NB4 (cell line): ENCODE data around the gene GRHL1.

Experiments
- DNase-seq: peaks from one replicate; pipeline ENCODE4 v3.0.0; 2010; ENCODE audit warnings: low read depth
- H3K4me3 ChIP-seq: one replicate; pipeline ENCODE4 v1.5.1; 2011; ENCODE audit warnings: mild to moderate bottlenecking, low read depth, low read length, moderate library complexity
- MYC ChIP-seq: IDR thresholded peaks from 2 replicates; pipeline ENCODE4 v1.6.1; 2011; ENCODE audit warnings: low read depth, low read length
- POLR2A ChIP-seq: IDR thresholded peaks from 2 replicates; pipeline ENCODE4 v1.6.1; 2011; ENCODE audit warnings: mild to moderate bottlenecking; ENCODE audit not compliant: insufficient read length; ENCODE audit errors: extremely low read depth
- TF ChIP-seq, protein P1 (sequence below): IDR thresholded peaks from 2 replicates; pipeline ENCODE4 v1.6.1; 2011; ENCODE audit warnings: low read depth, low read length
- TF ChIP-seq, protein P2 (sequence below): IDR thresholded peaks from one replicate; pipeline ENCODE4 v1.5.1; 2012; ENCODE audit warnings: low read depth, low read length

GRHL1 gene

DNA sequence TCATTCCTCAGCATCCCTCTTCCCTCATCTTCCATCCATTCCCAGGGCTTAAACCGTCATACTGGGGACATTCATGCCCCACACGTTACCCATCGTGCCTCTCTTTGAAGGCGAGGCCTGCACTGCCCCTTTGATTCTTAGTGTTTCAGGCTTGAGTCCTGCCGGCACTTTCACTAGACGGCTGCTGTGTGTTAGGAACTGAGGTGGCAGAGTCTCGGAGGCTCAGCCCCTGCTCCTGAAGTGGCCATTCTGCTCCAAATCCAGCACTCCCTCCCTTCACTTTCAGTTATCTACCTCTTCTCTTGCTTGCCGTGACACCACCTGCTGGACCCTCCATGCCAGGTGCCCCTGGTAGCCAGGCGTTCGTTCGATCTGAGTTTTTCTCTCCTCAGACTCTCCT is 43.0 kb downstream of the GRHL1 start:
- H3K4me3 ChIP-seq = no peak overlapping the region
- no peak for DNase-seq
- TF ChIP-seq, protein P1, sequence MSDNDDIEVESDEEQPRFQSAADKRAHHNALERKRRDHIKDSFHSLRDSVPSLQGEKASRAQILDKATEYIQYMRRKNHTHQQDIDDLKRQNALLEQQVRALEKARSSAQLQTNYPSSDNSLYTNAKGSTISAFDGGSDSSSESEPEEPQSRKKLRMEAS = no peak
- TF ChIP-seq, protein P2, sequence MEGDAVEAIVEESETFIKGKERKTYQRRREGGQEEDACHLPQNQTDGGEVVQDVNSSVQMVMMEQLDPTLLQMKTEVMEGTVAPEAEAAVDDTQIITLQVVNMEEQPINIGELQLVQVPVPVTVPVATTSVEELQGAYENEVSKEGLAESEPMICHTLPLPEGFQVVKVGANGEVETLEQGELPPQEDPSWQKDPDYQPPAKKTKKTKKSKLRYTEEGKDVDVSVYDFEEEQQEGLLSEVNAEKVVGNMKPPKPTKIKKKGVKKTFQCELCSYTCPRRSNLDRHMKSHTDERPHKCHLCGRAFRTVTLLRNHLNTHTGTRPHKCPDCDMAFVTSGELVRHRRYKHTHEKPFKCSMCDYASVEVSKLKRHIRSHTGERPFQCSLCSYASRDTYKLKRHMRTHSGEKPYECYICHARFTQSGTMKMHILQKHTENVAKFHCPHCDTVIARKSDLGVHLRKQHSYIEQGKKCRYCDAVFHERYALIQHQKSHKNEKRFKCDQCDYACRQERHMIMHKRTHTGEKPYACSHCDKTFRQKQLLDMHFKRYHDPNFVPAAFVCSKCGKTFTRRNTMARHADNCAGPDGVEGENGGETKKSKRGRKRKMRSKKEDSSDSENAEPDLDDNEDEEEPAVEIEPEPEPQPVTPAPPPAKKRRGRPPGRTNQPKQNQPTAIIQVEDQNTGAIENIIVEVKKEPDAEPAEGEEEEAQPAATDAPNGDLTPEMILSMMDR = no peak
- TF ChIP-seq POLR2A (no peak), MYC (no peak)

DNA sequence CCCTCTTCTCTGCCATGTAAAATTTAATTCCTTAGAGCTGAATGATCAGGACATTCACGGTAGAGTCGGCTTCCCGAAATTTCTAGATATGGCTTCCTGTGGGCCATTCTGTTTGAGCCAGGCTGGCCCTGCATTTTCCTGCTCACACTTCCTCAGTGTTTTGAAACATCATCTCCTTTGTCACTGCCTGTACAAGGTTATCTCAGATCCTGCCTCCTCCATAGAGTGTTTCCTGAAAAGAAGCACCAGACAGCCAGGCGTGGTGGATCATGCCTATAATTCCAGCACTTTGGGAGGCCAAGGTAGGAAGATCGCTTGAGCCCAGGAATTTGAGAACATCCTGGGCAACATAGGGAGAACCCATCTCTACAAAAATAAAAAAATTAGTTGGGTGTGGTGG is 43.6 kb downstream of the GRHL1 start:
- no peak overlapping the region for H3K4me3 ChIP-seq
- TF ChIP-seq MYC (no peak), POLR2A (no peak)
- TF ChIP-seq, protein P1 = no peak
- TF ChIP-seq, protein P2 = no peak
- DNase-seq = no peak

- no peak for DNase-seq
- no peak overlapping the region for H3K4me3 ChIP-seq
- no peak for TF ChIP-seq MYC
Observed at GRCh38 chr2:9996321-9996720, 44.8 kb downstream of the GRHL1 start.

DNA sequence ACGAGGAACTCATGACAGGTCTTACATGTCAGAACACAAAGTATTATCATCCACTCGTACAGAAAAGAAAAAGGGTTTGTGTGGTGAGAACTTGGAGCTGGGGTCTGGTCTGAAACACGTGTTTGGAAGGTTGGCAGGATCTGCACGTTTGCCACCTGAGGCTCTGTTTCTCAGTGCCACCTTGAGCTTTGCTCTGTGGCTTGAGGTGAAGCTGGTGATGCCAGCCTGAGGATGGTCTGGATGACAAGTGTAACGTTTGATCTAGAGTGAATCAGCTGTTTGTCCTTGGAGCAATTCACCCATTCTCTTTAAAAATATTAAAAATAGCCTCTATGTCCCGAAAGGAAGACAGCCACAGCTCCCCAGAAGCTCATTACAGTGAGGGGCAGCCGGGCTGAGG is 46.4 kb downstream of the GRHL1 start:
- TF ChIP-seq POLR2A = no peak
- no peak for TF ChIP-seq MYC
- TF ChIP-seq, protein P2 = no peak
- TF ChIP-seq, protein P1 = no peak

DNA sequence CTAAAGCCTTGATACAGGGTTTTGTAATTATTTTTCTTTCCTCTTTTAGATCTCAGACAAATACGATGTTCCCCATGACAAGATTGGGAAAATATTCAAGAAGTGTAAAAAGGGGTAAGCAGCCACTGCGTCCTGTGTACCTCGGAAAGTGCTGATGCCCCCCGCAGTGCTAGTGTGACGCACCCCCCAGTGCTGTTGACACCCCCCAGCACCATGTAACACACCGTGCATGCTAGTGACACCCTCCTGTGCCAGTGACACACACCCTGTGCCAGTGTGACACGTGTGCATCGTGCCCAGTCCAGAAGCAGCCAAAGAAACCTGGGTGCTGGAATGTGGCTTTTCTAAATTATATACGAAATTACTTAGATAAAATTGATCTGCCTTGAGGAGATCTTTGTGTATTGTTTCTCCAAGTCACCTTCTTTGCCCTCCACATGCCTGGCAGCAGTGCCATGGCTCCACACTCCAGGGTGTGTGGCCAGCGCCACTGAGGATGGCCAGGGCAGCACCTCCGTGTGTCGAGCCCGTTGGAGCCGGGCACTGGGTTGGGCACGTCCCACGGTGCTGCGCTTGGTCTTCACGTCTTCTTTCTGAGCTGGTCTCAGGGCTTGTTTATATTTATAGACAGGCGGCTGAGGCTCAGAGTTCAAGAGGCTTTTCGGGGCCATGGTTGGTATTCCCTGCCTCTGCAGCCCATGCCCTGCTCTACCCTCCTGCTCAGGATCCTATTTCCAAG is 47.6 kb downstream of the GRHL1 start:
- no peak for DNase-seq
- H3K4me3 ChIP-seq = no peak overlapping the region
- TF ChIP-seq, protein P1 = no peak
- TF ChIP-seq MYC = no peak
- TF ChIP-seq, protein P2 = no peak
- no peak for TF ChIP-seq POLR2A

More for the DNA sequence above, 46.4 kb downstream of the GRHL1 start:
- no peak for DNase-seq
- no peak overlapping the region for H3K4me3 ChIP-seq

GRCh38 chr2:9999693-10000092 is 48.2 kb downstream of the GRHL1 start:
- no peak for DNase-seq
- no peak overlapping the region for H3K4me3 ChIP-seq
- TF ChIP-seq, protein P2 = no peak
- TF ChIP-seq MYC (no peak), POLR2A (no peak)
- TF ChIP-seq, protein P1 = no peak
